ENCODE results near the gene JHY.

JHY gene

GRCh38 chr11:123000721-123001120 is 118.2 kb downstream of the JHY start:
- Histone ChIP-seq H3K27ac (ENCODE audit: low read depth in 2 of 2, low read length in 2 of 2) (no peak overlapping the region), H3K9ac (ENCODE audit: low read depth in 1 of 2, low read length in 2 of 2) (no peak overlapping the region), H3K9me3 (ENCODE audit: control insufficient read depth in 2 of 2, low read length in 2 of 2) (no peaks in the 10 kb centered on the region), H3K4me3 (ENCODE audit: low read length in 2 of 2) (no peak overlapping the region), H3K36me3 (ENCODE audit: control insufficient read depth in 2 of 2, insufficient read depth in 2 of 2, low read length in 2 of 2) (no peaks in the 10 kb centered on the region), H3K27me3 (ENCODE audit: control insufficient read depth in 2 of 2, insufficient read depth in 2 of 2, low read length in 2 of 2) (no peaks in the 10 kb centered on the region), H3K4me1 (ENCODE audit: control insufficient read depth in 2 of 2, insufficient read depth in 2 of 2, low read length in 2 of 2) (no peaks in the 10 kb centered on the region)

GRCh38 chr11:123006860-123007542 is 124.4 kb downstream of the JHY start:
- Histone ChIP-seq H3K9ac (ENCODE audit: low read depth in 1 of 2, low read length in 2 of 2) (no peak overlapping the region), H3K36me3 (ENCODE audit: control insufficient read depth in 2 of 2, insufficient read depth in 2 of 2, low read length in 2 of 2) (no peaks in the 10 kb centered on the region), H3K9me3 (ENCODE audit: control insufficient read depth in 2 of 2, low read length in 2 of 2) (no peaks in the 10 kb centered on the region), H3K27ac (ENCODE audit: low read depth in 2 of 2, low read length in 2 of 2) (no peak overlapping the region), H3K4me3 (ENCODE audit: low read length in 2 of 2) (no peak overlapping the region), H3K4me1 (ENCODE audit: control insufficient read depth in 2 of 2, insufficient read depth in 2 of 2, low read length in 2 of 2) (no peaks in the 10 kb centered on the region), H3K27me3 (ENCODE audit: control insufficient read depth in 2 of 2, insufficient read depth in 2 of 2, low read length in 2 of 2) (no peaks in the 10 kb centered on the region)

All from mucosa of rectum (tissue), 2 donors.